PC-3 (cell line): ENCODE results near the gene SCYL1. TPM values are rescaled to one million over a fixed set of nuclear protein-coding genes. Genes with fewer than 3 reads are reported as not detected.

Experiments used
- ATAC-seq: fragments of 200-7000 bp; cut with Tn5 transposase; 2 replicates; pipeline ENCODE4 v1.9.1; 2020; ENCODE audit warnings: mild to moderate bottlenecking, moderate library complexity
- BruUV-seq: library from RNA; stranded (reverse); fragments of 400-500 nt; replicated peaks from 2 replicates; lab custom pipeline; 2021; lab: Mats Ljungman, UMichigan
- CTCF ChIA-PET: fragments of 300-600 bp; sonication (Branson Sonifier 250); formaldehyde crosslinking; loops from one replicate; lab custom pipeline; 2022; ENCODE audit warnings: antibody characterized with exemption; lab: Charles Lee
- POLR2A ChIA-PET: fragments of 300-600 bp; sonication (Branson Sonifier 250); formaldehyde crosslinking; loops from one replicate; lab custom pipeline; 2022; ENCODE audit warnings: antibody characterized with exemption; ENCODE audit not compliant: unreplicated experiment; lab: Charles Lee
- DNase-seq: peaks from one replicate; pipeline ENCODE4 v3.0.0-alpha.2; 2015
- H2AFZ ChIP-seq: fragments of 300-600 bp; sonication (generic); 2 replicates; pipeline ENCODE4 v1.6.0; 2016; ENCODE audit warnings: antibody characterized with exemption, low read length
- H3F3A ChIP-seq: fragments of 300-600 bp; sonication (generic); one replicate; pipeline ENCODE4 v1.6.0; 2017; ENCODE audit warnings: antibody characterized with exemption, low read length, control low read depth, mild to moderate bottlenecking; ENCODE audit not compliant: unreplicated experiment
- H3K27ac ChIP-seq: fragments of 300-600 bp; sonication (generic); 2 replicates; pipeline ENCODE4 v1.5.1; 2016; ENCODE audit warnings: mild to moderate bottlenecking, low read length
- H3K27me3 ChIP-seq: fragments of 300-600 bp; sonication (generic); 2 replicates; pipeline ENCODE4 v1.6.1; 2016; ENCODE audit warnings: low read length, mixed read lengths
- H3K36me3 ChIP-seq: fragments of 300-600 bp; sonication (generic); 2 replicates; pipeline ENCODE4 v1.6.1; 2016; ENCODE audit warnings: low read depth, mixed run types, low read length, mixed read lengths
- H3K4me1 ChIP-seq: fragments of 300-600 bp; sonication (generic); 2 replicates; pipeline ENCODE4 v1.5.1; 2016; ENCODE audit warnings: low read length; ENCODE audit not compliant: insufficient read depth
- H3K4me2 ChIP-seq: fragments of 300-600 bp; sonication (generic); 2 replicates; pipeline ENCODE4 v1.6.0; 2016; ENCODE audit warnings: low read length
- H3K4me3 ChIP-seq: fragments of 300-600 bp; sonication (generic); 2 replicates; pipeline ENCODE4 v1.5.1; 2016; ENCODE audit warnings: mild to moderate bottlenecking, low read length, mixed read lengths
- H3K79me2 ChIP-seq: fragments of 300-600 bp; sonication (generic); 2 replicates; pipeline ENCODE4 v1.6.1; 2017; ENCODE audit warnings: low read length, mixed read lengths
- H3K9ac ChIP-seq: fragments of 300-600 bp; sonication (generic); 2 replicates; pipeline ENCODE4 v1.6.0; 2016; ENCODE audit warnings: mild to moderate bottlenecking, low read length
- H3K9me2 ChIP-seq: fragments of 300-600 bp; sonication (generic); replicated peaks from 2 replicates; pipeline ENCODE4 v1.6.1; 2016; ENCODE audit warnings: mixed run types, low read length, mixed read lengths
- H3K9me3 ChIP-seq: fragments of 300-600 bp; sonication (generic); 2 replicates; pipeline ENCODE4 v1.6.1; 2016; ENCODE audit warnings: low read length, mixed read lengths
- H4K20me1 ChIP-seq: fragments of 300-600 bp; sonication (generic); 2 replicates; pipeline ENCODE4 v1.6.1; 2016; ENCODE audit warnings: low read length, mixed read lengths
- EZH2 ChIP-seq: fragments of 300-600 bp; sonication (generic); IDR thresholded peaks from one replicate; pipeline ENCODE4 v1.6.1; 2017; ENCODE audit warnings: antibody characterized with exemption, mild to moderate bottlenecking, low read length; ENCODE audit not compliant: unreplicated experiment
- EZH2phosphoT487 ChIP-seq: fragments of 300-600 bp; sonication (generic); IDR thresholded peaks from 2 replicates; pipeline ENCODE4 v1.6.1; 2018; ENCODE audit warnings: mild to moderate bottlenecking, antibody characterized with exemption, low read length, borderline replicate concordance
- intact Hi-C: fragments of 100-400 bp; cut with micrococcal nuclease; formaldehyde crosslinking; loops from 2 replicates; pipeline ENCODE4 v1.9.0; 2023
- total RNA-seq: library from RNA; depleted of rRNA; stranded (reverse); fragments of >200 nt; gene quantifications from 2 replicates; pipeline ENCODE4 v1.2.3, GENCODE V29; 2014
- TF ChIP-seq, protein P1 (sequence below): fragments of 300-600 bp; sonication (generic); conservative IDR thresholded peaks from 2 replicates; pipeline ENCODE4 v1.5.1; 2017; ENCODE audit warnings: antibody characterized with exemption, low read depth, mild to moderate bottlenecking, low read length

SCYL1 gene
- total RNA-seq, 1 experiment from 2014 or later, result 201 TPM

DNA sequence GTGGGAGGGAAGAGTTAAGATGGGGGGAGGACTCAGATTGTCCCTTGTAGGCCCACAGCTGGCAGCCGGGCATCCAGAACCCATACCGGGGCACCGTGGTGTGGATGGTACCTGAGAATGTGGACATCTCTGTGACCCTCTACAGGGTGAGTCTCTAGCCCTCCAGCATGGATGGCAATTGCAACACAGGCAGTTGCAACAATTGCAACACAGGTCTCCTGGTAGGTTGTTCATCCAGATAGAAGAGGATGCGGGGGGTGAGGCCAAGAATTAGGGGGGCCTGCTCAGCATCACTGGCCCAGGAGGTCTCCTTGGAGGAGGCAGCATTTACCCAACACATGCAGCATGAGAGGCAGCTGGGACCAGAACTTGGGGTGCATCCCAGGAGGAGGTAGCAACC is 54.4 kb downstream of the SCYL1 start:
- ATAC-seq, result no peak

DNA sequence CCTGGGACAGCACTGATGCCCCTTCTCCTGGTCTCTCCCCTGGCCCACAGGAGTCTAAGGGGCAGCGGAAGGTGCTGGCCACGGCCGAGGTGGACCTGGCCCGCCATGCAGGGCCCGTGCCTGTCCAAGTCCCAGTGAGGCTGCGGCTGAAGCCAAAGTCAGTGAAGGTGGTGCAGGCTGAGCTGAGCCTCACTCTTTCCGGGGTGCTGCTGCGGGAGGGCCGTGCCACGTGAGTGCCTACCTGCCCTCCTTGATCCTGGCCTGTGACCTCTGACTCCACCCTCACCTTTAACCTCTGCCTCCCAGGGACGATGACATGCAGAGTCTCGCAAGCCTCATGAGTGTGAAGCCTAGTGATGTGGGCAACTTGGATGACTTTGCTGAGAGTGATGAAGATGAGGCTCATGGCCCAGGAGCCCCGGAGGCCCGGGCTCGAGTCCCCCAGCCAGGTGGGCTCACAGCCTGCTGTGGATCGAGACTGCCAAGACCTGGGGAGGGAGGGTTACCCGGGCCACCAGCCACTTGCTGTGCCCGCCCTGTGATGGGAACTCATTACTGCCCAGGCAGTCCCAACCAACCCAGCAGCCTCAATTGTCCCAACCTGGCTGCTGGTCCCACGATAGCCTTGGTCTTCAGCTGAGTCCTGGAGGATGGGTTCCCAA is 55.3 kb downstream of the SCYL1 start:
- ATAC-seq, result no peak
- H3F3A ChIP-seq, result no peaks in the 10 kb centered on the region
- intact Hi-C loops, result no loop called here
- H3K4me2 ChIP-seq, result no peak overlapping the region
- BruUV-seq, result no TSS peak
- peaks cover 5% of the 10 kb centered on the region for H4K20me1 ChIP-seq
- TF ChIP-seq EZH2, result no peak
- TF ChIP-seq, protein P1, sequence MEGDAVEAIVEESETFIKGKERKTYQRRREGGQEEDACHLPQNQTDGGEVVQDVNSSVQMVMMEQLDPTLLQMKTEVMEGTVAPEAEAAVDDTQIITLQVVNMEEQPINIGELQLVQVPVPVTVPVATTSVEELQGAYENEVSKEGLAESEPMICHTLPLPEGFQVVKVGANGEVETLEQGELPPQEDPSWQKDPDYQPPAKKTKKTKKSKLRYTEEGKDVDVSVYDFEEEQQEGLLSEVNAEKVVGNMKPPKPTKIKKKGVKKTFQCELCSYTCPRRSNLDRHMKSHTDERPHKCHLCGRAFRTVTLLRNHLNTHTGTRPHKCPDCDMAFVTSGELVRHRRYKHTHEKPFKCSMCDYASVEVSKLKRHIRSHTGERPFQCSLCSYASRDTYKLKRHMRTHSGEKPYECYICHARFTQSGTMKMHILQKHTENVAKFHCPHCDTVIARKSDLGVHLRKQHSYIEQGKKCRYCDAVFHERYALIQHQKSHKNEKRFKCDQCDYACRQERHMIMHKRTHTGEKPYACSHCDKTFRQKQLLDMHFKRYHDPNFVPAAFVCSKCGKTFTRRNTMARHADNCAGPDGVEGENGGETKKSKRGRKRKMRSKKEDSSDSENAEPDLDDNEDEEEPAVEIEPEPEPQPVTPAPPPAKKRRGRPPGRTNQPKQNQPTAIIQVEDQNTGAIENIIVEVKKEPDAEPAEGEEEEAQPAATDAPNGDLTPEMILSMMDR, result no peak
- no peak for TF ChIP-seq EZH2phosphoT487
- no peak overlapping the region for H2AFZ ChIP-seq
- no peak overlapping the region for H3K9ac ChIP-seq
- H3K9me2 ChIP-seq, result no peaks in the 10 kb centered on the region
- H3K9me3 ChIP-seq, result no peaks in the 10 kb centered on the region
- H3K79me2 ChIP-seq, result peaks cover 18% of the 10 kb centered on the region
- CTCF ChIA-PET, result no interaction called here
- H3K27ac ChIP-seq, result no peak overlapping the region
- H3K4me1 ChIP-seq, result peaks cover 25% of the 10 kb centered on the region
- POLR2A ChIA-PET, result no interaction called here
- no peak overlapping the region for H3K4me3 ChIP-seq
- no peak for DNase-seq
- H3K27me3 ChIP-seq, result no peaks in the 10 kb centered on the region
- H3K36me3 ChIP-seq, result peaks cover 3% of the 10 kb centered on the region; the same call in 1 of the 2 replicates

More for the DNA sequence above, 54.4 kb downstream of the SCYL1 start:
- peaks cover 5% of the 10 kb centered on the region for H4K20me1 ChIP-seq
- H3K4me3 ChIP-seq, result no peak overlapping the region
- no peaks in the 10 kb centered on the region for H3K9me2 ChIP-seq
- intact Hi-C loops, result no loop called here
- ChIA-PET CTCF (no interaction called here), POLR2A (no interaction called here)
- H3K4me2 ChIP-seq, result no peak overlapping the region
- peaks cover 3% of the 10 kb centered on the region; the same call in 1 of the 2 replicates for H3K36me3 ChIP-seq
- no peaks in the 10 kb centered on the region for H3K27me3 ChIP-seq
- DNase-seq, result no peak
- H3K4me1 ChIP-seq, result peaks cover 31% of the 10 kb centered on the region
- H3K27ac ChIP-seq, result no peak overlapping the region
- no TSS peak for BruUV-seq
- H2AFZ ChIP-seq, result no peak overlapping the region
- H3K79me2 ChIP-seq, result peaks cover 18% of the 10 kb centered on the region
- TF ChIP-seq, protein P1, result no peak
- TF ChIP-seq EZH2phosphoT487, result no peak
- no peak overlapping the region for H3K9ac ChIP-seq
- H3K9me3 ChIP-seq, result no peaks in the 10 kb centered on the region
- H3F3A ChIP-seq, result no peaks in the 10 kb centered on the region

DNA sequence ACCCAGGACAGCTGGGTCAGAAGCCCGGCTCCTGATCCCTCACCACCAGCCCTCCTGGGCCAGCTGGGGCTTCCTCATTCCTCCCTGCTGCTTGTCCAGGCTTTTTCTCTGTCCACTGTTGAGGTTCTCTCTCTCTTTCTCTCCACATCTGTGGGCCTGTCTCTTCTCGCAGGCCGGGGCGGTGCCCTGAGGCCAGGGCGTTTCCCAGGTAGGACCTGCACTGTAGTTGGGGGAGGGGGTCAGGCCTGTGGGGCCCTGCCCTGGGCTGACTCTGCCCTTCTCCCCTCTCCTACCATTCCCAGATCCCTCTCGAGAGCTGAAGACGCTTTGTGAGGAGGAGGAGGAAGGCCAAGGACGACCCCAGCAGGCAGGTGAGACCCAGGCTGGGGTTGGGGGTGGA is 55.9 kb downstream of the SCYL1 start:
- no peaks in the 10 kb centered on the region for H3K27me3 ChIP-seq
- peaks cover 3% of the 10 kb centered on the region; the same call in 1 of the 2 replicates for H3K36me3 ChIP-seq
- H3K4me3 ChIP-seq, result no peak overlapping the region
- H2AFZ ChIP-seq, result no peak overlapping the region
- BruUV-seq, result no TSS peak
- peaks cover 18% of the 10 kb centered on the region for H3K79me2 ChIP-seq
- no peaks in the 10 kb centered on the region for H3K9me3 ChIP-seq
- TF ChIP-seq, protein P1, result no peak
- TF ChIP-seq EZH2, result no peak
- TF ChIP-seq EZH2phosphoT487, result no peak
- no peaks in the 10 kb centered on the region for H3K9me2 ChIP-seq
- ChIA-PET POLR2A (no interaction called here), CTCF (no interaction called here)
- no peak for ATAC-seq
- peaks cover 5% of the 10 kb centered on the region for H4K20me1 ChIP-seq
- H3K27ac ChIP-seq, result no peak overlapping the region
- no peak overlapping the region for H3K4me2 ChIP-seq
- peaks cover 21% of the 10 kb centered on the region for H3K4me1 ChIP-seq
- no peak for DNase-seq
- H3F3A ChIP-seq, result no peaks in the 10 kb centered on the region
- H3K9ac ChIP-seq, result no peak overlapping the region
- intact Hi-C loops, result no loop called here
